ENCODE data around the gene STK39. TPM values are rescaled to one million over a fixed set of nuclear protein-coding genes. Genes with fewer than 3 reads are reported as not detected.

STK39 gene
- total RNA-seq, 4 donors from 2014 or later = 17.4 to 27.6 (median 20.6) TPM

DNA sequence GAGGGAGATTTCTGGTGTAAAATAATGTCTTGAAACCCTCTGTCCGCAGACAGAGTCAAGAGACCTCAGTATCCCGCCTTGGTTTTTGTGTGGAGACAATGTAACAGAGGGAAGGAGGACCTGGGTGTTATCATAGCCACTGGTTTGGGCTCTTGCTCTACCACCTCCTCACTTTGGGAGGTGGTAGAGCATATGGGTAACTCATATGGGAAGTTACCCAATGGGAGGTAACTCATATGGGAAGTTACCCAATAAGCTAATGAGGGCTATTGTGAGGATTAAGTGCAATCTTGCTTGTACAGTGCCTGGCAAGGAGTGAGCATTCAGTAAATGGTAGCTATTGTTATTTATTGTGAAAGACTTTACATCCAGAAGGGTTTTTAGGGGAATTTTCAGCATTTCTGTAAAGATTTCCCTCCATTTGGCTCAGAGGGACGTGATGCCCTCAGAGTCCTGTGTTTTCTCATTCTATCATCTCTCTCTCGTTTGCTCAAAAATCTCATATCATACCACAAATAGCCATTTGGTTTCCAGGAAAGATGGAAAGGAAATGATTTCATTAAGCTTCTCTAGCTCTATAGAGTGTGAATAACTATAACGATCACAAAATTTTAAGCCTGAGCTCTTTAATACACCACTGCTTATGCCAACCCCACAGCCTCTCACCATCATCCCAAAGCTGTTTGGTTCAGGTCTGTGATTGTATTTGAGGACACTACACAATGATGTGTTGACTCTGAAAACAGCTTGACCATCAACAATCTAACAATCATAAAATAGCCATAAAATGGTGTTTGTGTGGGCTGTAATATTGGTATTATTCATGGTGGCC is 307.7 kb downstream of the STK39 start:
- no peaks in the 10 kb centered on the region for H3K27me3 ChIP-seq
- intact Hi-C loops (cut with DNase I) = no loop called here
- no peak overlapping the region for H3K4me3 ChIP-seq
- no peak overlapping the region for H3K27ac ChIP-seq
- 66 to 68% methylated on average over 5 of the region's 5 CpGs for WGBS, 2 donors
- no peaks in the 10 kb centered on the region for H3K4me1 ChIP-seq
- TF ChIP-seq POLR2A (IDR thresholded peaks at IDR 0.05) = no peak
- TF ChIP-seq, protein P1, sequence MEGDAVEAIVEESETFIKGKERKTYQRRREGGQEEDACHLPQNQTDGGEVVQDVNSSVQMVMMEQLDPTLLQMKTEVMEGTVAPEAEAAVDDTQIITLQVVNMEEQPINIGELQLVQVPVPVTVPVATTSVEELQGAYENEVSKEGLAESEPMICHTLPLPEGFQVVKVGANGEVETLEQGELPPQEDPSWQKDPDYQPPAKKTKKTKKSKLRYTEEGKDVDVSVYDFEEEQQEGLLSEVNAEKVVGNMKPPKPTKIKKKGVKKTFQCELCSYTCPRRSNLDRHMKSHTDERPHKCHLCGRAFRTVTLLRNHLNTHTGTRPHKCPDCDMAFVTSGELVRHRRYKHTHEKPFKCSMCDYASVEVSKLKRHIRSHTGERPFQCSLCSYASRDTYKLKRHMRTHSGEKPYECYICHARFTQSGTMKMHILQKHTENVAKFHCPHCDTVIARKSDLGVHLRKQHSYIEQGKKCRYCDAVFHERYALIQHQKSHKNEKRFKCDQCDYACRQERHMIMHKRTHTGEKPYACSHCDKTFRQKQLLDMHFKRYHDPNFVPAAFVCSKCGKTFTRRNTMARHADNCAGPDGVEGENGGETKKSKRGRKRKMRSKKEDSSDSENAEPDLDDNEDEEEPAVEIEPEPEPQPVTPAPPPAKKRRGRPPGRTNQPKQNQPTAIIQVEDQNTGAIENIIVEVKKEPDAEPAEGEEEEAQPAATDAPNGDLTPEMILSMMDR (IDR thresholded peaks at IDR 0.05) = no peak
- no peak for DNase-seq
- no peaks in the 10 kb centered on the region for H3K36me3 ChIP-seq
- H3K9me3 ChIP-seq = no peaks in the 10 kb centered on the region

DNA sequence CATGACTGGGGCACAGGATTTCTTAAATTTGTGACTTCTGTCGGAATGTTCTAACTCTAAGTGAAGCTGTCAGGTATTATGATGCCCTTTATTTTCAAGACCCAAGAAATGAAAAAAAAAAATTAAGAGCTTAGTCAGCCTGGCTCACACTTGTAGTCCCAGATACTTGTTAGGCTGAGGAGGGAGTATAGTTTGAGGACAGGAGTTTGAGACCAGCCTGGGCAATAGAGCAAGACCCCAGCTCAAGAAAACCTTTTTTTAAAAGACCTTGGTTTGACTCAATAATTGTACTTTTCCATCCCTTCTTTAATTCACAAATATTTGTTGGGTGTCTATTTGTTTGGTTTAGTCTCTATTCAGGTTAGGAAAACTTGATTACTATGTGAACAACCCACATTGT is 310.0 kb downstream of the STK39 start:
- no peak for DNase-seq
- Histone ChIP-seq H3K27ac (no peak overlapping the region), H3K9me3 (no peaks in the 10 kb centered on the region), H3K36me3 (no peaks in the 10 kb centered on the region), H3K4me1 (no peaks in the 10 kb centered on the region), H3K4me3 (no peak overlapping the region), H3K27me3 (no peaks in the 10 kb centered on the region)
- WGBS, 2 donors = 69 to 100% methylated on average over 1 of the region's 1 CpG
- intact Hi-C loops (cut with DNase I) = no loop called here
- TF ChIP-seq, protein P1 (IDR thresholded peaks at IDR 0.05) = no peak
- no peak for TF ChIP-seq POLR2A (IDR thresholded peaks at IDR 0.05)

DNA sequence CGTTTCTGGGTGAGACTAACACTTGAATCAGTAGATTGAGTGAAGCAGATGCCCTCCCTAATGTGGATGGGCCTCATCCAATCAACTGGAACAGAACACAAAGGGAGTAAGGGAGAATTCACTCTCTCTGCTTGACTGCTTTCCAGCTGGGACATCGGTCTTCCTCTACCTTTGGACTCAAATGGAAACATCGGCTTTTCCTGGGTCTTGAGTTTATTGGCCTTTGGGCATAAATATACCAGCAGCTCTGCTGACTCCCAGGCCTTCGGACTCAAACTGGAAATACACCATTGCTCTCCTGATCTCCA is 311.6 kb downstream of the STK39 start:
- no peaks in the 10 kb centered on the region for H3K4me1 ChIP-seq
- H3K9me3 ChIP-seq = no peaks in the 10 kb centered on the region
- TF ChIP-seq, protein P1 (IDR thresholded peaks at IDR 0.05) = no peak
- TF ChIP-seq POLR2A (IDR thresholded peaks at IDR 0.05) = no peak
- intact Hi-C loops (cut with DNase I) = no loop called here
- no peaks in the 10 kb centered on the region for H3K36me3 ChIP-seq
- H3K4me3 ChIP-seq = no peak overlapping the region
- H3K27me3 ChIP-seq = no peaks in the 10 kb centered on the region
- no peak overlapping the region for H3K27ac ChIP-seq
- WGBS, 2 donors = 70 to 79% methylated on average over 4 of the region's 4 CpGs
- DNase-seq = no peak

DNA sequence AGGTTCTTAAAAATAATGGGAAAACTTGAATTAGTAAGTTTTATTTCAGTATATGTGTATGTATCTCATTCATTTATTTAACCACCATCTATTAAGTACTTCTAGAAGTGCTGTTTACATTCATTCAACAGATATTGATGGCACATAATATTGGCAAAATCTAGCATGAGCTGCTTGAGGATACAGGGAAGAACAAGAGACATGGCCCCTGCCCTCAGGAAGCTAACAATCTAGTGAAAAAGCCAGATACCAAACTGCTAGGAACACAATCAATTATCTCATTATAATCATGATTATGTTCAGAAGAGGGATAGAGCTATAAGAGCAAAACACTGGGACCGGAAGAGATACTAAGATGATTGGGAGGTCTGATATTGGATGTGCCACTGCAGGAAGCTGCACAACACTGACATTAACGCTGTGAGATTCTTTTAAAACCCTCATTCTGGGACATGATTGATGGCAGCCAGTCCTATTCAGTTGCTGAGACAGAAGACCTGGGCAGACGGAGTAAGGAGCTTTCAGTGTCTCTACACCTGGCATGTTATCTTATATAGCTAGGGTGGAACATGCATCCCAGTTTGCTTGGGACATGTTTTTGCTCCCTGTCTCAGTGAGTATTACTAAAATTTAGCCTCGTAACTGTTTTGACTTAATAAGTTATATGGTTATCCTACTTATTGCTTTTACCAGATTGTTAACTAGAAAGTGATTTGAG is 314.1 kb downstream of the STK39 start:
- H3K4me1 ChIP-seq = no peaks in the 10 kb centered on the region
- H3K9me3 ChIP-seq = no peaks in the 10 kb centered on the region
- H3K36me3 ChIP-seq = no peaks in the 10 kb centered on the region
- TF ChIP-seq POLR2A (IDR thresholded peaks at IDR 0.05) = no peak
- TF ChIP-seq, protein P1 (IDR thresholded peaks at IDR 0.05) = no peak
- no peaks in the 10 kb centered on the region for H3K27me3 ChIP-seq
- intact Hi-C loops (cut with DNase I) = no loop called here
- H3K4me3 ChIP-seq = no peak overlapping the region
- no peak overlapping the region for H3K27ac ChIP-seq
- no peak for DNase-seq
- WGBS, 2 donors = 80 to 81% methylated on average over 4 of the region's 4 CpGs

DNA sequence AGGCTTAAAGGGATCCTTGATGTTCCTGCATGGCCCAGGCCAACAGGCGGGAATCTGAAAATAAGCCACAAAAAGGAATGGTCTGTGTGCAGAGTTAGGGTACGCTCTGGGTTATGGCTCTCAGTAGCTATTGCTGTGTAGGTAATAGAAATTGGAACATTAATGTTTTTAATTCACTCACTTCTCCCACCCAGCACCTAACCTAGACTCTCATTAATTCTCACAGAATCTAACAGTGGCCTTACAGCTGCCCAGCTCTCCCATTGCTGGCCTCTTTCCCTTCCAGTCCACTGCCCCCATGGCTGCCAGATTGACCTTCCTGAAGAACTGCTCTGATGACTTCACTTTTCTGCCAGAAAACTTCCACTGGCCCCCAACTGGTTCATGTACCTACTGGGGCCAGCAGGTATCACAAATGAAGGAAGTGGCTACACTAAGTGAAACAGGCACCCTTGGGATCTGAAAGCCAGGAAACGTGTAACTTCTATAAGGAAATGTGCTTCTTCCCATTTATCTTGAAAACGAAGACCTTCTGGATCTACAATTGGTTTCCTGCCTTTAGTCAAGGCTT is 315.2 kb downstream of the STK39 start:
- 77 to 84% methylated on average over 4 of the region's 4 CpGs for WGBS, 2 donors
- H3K9me3 ChIP-seq = no peaks in the 10 kb centered on the region
- no peak overlapping the region for H3K4me3 ChIP-seq
- TF ChIP-seq, protein P1 (IDR thresholded peaks at IDR 0.05) = no peak
- no peak for TF ChIP-seq POLR2A (IDR thresholded peaks at IDR 0.05)
- no peaks in the 10 kb centered on the region for H3K4me1 ChIP-seq
- intact Hi-C loops (cut with DNase I) = no loop called here
- DNase-seq = no peak
- no peaks in the 10 kb centered on the region for H3K36me3 ChIP-seq
- H3K27ac ChIP-seq = no peak overlapping the region
- H3K27me3 ChIP-seq = no peaks in the 10 kb centered on the region
